HG03159 (cell line): Measurements from ENCODE around the gene GALNTL6.
"Not testable (repeated sequence)": the region's sequence is repeated elsewhere in the genome, so short reads cannot be mapped to it uniquely, and the experiment has no call there.

ENCODE experiments used
- ATAC-seq: cut with Tn5 transposase; IDR thresholded peaks from one replicate; pipeline ENCODE4 v1.9.1; 2021; ENCODE audit warnings: mild to moderate bottlenecking, moderate library complexity; ENCODE audit not compliant: unreplicated experiment

GALNTL6 gene

GRCh38 chr4:172895699-172896098 is 1082.5 kb downstream of the GALNTL6 start:
- no peak for ATAC-seq

GRCh38 chr4:172897046-172897445 is 1083.8 kb downstream of the GALNTL6 start:
- no peak for ATAC-seq

GRCh38 chr4:172898715-172899114 is 1085.5 kb downstream of the GALNTL6 start:
- ATAC-seq = no peak

- no peak for ATAC-seq
Observed at GRCh38 chr4:172899861-172900260, 1086.7 kb downstream of the GALNTL6 start.

DNA sequence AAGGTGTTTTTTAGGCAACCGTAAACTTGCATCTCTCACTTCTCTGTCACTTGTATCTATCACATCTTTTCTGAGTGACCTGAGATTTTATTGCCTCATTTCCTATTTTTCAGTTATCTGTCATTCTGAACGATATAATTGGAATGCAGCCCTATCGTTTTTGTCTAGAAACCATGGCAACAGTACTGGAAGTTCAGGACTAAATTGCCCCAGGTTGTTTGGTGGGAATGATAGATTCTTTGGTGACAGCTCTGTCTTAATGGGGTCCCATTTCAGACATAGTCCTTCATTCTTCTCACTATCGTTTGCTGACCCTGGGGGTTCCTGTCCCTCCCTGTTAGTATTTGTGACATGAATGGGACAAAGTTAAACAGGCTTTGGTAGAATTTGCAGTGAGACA is 1087.7 kb downstream of the GALNTL6 start:
- no peak for ATAC-seq

DNA sequence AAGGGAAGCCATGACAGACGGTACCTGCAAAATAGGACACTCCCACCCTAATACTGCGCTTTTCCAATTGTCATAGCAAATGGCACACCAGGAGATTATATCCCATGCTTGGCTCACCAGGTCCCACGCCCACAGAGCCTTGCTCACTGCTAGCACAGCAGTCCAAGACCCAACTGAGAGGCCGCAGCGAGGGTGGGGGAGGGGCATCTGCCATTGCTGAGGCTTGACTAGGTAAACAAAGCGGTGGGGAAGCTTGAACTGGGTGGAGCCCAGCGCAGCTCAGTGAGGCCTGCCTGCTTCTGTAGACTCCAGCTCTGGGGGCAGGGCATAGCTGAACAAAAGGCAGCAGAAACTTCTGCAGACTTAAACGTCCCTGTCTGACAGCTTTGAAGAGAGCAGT is 1099.3 kb downstream of the GALNTL6 start:
- ATAC-seq = not testable (repeated sequence)

DNA sequence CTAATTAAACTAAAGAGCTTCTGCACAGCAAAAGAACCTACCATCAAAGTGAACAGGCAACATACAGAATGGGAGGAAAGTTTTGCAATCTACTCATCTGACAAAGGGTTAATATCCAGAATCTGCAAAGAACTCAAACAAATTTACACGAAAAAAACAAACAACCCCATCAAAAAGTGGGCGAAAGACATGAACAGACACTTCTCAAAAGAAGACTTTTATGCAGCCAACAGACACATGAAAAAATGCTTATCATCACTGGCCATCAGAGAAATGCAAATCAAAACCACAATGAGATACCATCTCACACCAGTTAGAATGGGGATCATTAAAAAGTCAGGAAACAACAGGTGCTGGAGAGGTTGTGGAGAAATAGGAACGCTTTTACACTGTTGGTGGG is 1104.2 kb downstream of the GALNTL6 start:
- ATAC-seq = not testable (repeated sequence)

DNA sequence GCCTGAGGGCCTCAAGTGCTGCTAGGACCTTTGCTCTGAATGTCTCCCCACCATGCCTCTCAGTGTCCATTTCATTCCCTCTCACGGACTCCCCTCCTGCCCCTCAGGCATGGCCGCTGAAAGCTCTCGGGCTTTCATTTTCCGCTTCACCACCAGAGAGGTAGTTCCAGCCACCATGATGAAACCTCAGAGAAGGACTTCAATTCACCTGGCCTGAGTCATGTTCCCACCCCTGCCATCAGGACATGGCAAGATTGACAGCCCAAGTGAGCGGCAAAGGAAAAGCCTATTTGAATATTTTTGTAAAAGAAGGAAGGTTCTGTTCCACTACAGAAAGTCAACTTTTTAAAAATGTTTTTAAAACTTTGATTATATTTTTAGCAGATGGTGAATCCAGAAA is 1106.1 kb downstream of the GALNTL6 start:
- no peak for ATAC-seq

- ATAC-seq = no peak
Observed at GRCh38 chr4:172927096-172927814, 1114.1 kb downstream of the GALNTL6 start.

DNA sequence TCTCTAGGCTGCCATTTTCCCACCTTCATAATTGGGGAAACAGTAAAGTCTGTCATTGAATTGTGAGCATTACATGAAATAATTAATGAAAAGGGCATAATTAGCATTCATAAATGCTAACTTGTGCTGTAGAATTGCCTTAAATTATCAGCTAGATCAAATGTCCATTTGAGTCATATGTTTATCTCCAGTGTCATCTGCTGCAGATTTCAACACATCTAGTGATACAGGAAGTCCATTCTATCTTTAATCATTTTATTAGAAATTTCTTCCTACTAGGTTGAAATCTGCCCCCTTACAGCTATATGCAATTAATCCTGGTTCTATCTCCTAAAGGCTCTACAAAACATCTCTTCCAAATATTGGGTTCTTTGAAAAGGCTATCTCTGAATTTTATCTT is 1115.1 kb downstream of the GALNTL6 start:
- no peak for ATAC-seq

DNA sequence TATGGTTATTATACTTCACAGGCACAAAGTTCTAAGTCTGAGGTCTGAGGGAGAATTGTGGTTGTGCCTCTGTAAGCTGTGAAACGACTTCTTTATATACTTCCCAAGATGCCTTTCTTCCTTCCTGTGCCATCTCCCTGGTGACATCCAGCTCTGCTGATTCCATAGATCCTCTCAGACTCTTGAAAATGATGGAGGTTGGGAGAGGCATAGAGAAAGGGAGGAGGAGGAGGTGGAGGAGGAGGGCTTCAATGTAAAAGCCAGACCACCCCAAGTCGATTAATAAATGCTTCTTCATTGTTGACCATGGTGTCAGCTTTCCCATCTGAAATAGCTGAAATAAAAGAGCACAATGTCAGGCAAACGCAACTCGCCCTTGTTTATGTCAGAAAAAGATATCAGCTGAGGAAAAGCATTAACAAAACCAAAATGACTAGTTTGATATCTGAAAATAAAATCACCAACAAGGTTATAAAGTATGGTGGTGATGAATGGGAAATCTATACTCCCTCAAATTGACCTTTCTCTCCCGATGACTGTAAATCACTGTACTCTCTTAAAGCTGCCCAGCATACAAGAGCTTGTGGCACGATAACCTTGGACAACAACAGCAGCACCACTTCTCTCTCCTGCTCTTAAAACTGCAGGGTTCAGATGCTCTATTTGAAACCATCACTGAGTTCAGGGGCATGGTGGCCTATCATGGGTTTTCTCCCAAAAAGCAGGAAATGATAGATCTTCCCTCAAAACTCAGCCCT is 1125.0 kb downstream of the GALNTL6 start:
- no peak for ATAC-seq

DNA sequence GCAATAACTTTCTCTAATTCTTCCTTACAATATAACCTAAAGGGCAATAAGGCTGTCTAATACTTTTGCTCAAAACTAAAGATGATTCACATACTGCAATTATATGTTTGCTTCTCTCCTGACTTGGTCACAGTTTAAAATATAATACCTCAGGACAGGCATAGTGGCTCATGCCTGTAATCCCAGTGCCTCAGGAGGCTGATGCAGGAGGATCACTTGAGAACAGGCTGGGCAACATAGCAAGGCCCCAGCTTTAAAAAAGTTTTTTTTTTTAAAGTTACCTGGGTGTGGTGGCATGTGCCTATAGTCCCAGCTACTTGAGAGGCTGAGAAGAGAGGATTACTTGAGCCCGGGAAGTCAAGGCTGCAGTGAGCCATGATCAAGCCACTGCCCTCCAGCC is 1125.7 kb downstream of the GALNTL6 start:
- no peak for ATAC-seq

DNA sequence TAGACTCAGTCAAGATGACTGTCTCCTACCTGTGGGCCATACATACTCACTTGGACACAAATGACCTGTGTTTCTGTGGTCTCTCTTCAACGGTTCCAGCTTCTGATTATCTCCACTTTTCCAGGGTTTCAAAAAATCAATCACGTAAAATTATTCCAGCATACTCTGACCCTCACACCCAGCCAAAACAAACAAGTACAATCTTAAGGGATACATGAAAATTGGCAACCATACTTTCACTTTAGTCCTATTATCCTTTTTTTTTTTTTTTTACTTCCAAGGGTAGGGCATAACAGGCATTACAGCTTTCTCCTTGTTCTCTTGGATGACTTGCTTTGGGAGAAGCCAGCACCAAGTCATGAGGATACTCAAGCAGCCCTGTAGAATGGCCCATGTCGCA is 1129.6 kb downstream of the GALNTL6 start:
- ATAC-seq = no peak

DNA sequence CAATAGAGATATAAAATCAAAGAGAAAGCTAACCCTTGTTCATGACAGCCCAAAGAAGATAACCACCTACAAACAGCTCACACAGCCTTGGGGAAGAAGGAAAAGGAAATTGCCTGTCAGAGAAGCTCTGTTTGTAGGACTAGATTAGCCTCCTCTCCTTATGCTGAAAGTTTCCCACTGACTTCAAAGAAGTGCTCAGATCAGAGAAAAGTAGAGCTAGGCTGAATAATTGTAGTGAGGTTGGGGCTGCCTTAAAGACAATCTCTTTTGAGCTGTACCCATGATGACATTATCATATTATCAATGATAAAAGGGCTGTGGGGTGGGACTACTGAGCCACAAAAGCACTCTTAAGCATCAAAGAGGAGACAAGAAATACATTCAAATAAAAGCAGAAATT is 1132.4 kb downstream of the GALNTL6 start:
- ATAC-seq = no peak

DNA sequence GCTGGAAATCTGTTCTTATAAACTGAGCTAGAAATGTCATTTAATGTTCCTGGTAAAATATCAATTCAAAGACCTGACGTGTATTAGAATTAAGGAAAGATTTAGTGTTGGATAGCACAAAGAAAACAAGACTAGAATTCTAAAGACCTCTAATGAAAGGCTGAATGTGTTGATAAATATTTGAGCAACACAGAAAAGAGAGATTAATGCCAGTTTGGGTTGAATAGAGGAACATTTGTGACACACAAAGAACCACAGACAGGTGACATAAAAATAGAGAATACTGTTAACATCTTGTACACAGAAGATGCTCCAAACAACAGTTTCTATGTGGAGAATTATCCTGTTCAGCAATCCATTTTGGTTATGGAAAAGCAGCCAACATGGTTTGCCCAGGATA is 1133.3 kb downstream of the GALNTL6 start:
- no peak for ATAC-seq

- ATAC-seq = no peak
Observed at GRCh38 chr4:172947594-172947993, 1134.4 kb downstream of the GALNTL6 start.

DNA sequence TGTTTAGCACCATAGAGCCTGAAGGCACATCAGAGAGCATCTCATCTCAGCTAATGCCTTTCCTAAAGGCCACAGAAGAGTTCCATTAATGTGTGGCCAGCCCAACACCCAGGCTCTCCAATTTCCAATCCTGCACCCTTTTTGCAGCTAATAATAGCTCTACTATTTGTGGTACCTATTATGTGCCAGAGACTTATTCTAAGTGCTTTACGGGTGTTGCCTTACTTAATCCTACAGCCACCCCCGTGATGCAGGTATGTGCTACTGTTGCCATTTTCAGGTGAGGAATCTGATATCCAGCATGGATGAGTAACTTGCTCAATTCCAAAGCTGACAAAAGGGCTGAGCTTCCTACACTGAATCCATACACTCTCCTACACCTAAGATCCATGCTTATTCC is 1137.8 kb downstream of the GALNTL6 start:
- no peak for ATAC-seq

GRCh38 chr4:172951679-172952451 is 1138.7 kb downstream of the GALNTL6 start:
- no peak for ATAC-seq

GRCh38 chr4:172953896-172954568 is 1140.8 kb downstream of the GALNTL6 start:
- no peak for ATAC-seq

GRCh38 chr4:172956340-172956739 is 1143.1 kb downstream of the GALNTL6 start:
- ATAC-seq = not testable (repeated sequence)

DNA sequence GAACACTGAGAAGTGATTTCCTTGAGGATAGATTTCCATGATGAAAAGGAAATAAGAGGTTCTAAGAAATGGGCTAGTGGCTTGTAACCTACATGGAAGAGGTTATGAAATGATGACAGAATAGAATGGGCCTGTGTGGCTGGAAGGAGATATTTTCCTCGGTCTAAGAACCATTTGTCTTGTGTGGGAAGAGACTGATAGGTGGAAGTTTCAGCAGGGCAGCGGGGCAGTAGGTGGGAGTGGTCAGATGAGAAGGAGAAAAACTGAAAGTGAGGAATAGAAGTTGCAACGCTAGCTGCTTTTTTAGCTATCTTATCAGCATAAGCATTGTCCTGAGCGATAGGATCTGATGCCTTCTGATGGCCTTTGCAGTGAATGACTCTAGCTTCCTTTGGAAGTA is 1144.0 kb downstream of the GALNTL6 start:
- ATAC-seq = no peak
